K562 (cell line): Measurements from ENCODE around the gene ASMTL. TPM values are rescaled to one million over a fixed set of nuclear protein-coding genes. Genes with fewer than 3 reads are reported as not detected.

Experiments used
- ATAC-seq: fragments of 200-7000 bp; cut with Tn5 transposase; 3 replicates; pipeline ENCODE4 v1.9.1; 2020; ENCODE audit warnings: moderate library complexity
- BruUV-seq: library from RNA; stranded (reverse); fragments of 400-500 nt; replicated peaks from 2 replicates; lab custom pipeline; 2021; lab: Mats Ljungman, UMichigan
- CTCF ChIA-PET: fragments of 300-600 bp; formaldehyde crosslinking; extraction: SDS; loops from one replicate; lab custom pipeline; 2021; ENCODE audit warnings: low intra/inter-chr PET ratio; lab: Yijun Ruan, JAX
- POLR2A ChIA-PET: fragments of 300-600, 350-650 bp; sonication (Branson Sonifier 250); formaldehyde crosslinking; extraction: SDS; loops from one replicate; lab custom pipeline; 2021; ENCODE audit warnings: antibody characterized with exemption, inconsistent platforms; lab: Yijun Ruan, JAX
- DNase-seq, 4 experiments: peaks; one replicate each; pipeline versions ENCODE4 v3.0.0 to v3.0.0-alpha.2; 2011 to 2018; ENCODE audit warnings: low spot score in 3 of 4, mixed read lengths in 3 of 4; ENCODE audit errors: extremely low read depth in 1 of 4
- FAIRE-seq: peaks from 2 replicates; lab custom pipeline; 2011; peaks lifted over from hg19 to GRCh38; lab: Jason Lieb, UNC
- H2AFZ ChIP-seq: 2 replicates; pipeline ENCODE4 v1.6.0; 2011; ENCODE audit warnings: low read depth, low read length, control low read depth, inconsistent platforms
- H3K27ac ChIP-seq: fragments of 200-600 bp; 3 replicates; pipeline ENCODE4 v1.8.0; 2011; ENCODE audit warnings: low read depth, mild to moderate bottlenecking, control low read depth, inconsistent platforms, low read length, moderate library complexity, mixed read lengths; ENCODE audit errors: extremely low read depth
- H3K27me3 ChIP-seq, 2 experiments: fragments of 300-600 bp in 1 of 2; 2 replicates in 1 of 2; 3 replicates in 1 of 2; pipeline versions ENCODE4 v1.6.0 to v1.8.0; 2011; ENCODE audit warnings: inconsistent platforms in 2 of 2, low read length in 2 of 2, mild to moderate bottlenecking in 1 of 2, mixed read lengths in 1 of 2, moderate library complexity in 1 of 2; ENCODE audit not compliant: control insufficient read depth in 2 of 2, insufficient read depth in 2 of 2
- H3K36me3 ChIP-seq: fragments of 300-600 bp; 3 replicates; pipeline ENCODE4 v1.8.0; 2011; ENCODE audit warnings: mild to moderate bottlenecking, low read length, inconsistent platforms; ENCODE audit not compliant: control insufficient read depth, insufficient read depth
- H3K4me1 ChIP-seq, 2 experiments: fragments of 200-600 bp in 1 of 2; replicated peaks in 1 of 2; 2 replicates in 1 of 2; 3 replicates in 1 of 2; pipeline versions ENCODE4 v1.5.1 to v1.8.0; 2011; ENCODE audit warnings: inconsistent platforms in 2 of 2, low read length in 2 of 2, mild to moderate bottlenecking in 1 of 2, mixed read lengths in 1 of 2, moderate library complexity in 1 of 2; ENCODE audit not compliant: control insufficient read depth in 2 of 2, insufficient read depth in 2 of 2
- H3K4me2 ChIP-seq: 2 replicates; pipeline ENCODE4 v1.6.1; 2011; ENCODE audit warnings: low read length, control low read depth, inconsistent platforms, mixed read lengths; ENCODE audit not compliant: insufficient read depth
- H3K4me3 ChIP-seq: fragments of 200-600 bp; sonication (generic), shearing (Covaris generic); 2 replicates; pipeline ENCODE4 v1.5.1; 2016; ENCODE audit warnings: control low read depth, inconsistent platforms
- H3K79me2 ChIP-seq: fragments of 200-600 bp; 3 replicates; pipeline ENCODE4 v1.8.0; 2011; ENCODE audit warnings: low read length, inconsistent platforms; ENCODE audit not compliant: control insufficient read depth, insufficient read depth
- H3K9ac ChIP-seq, 2 experiments: 2 replicates each; pipeline versions ENCODE4 v1.6.0 to v1.6.1; 2011; ENCODE audit warnings: low read depth in 2 of 2, low read length in 2 of 2, control low read depth in 1 of 2, inconsistent platforms in 1 of 2, mild to moderate bottlenecking in 1 of 2, mixed read lengths in 1 of 2; ENCODE audit not compliant: insufficient read depth in 1 of 2
- H3K9me1 ChIP-seq: one replicate; pipeline ENCODE4 v1.6.0; 2011; ENCODE audit warnings: inconsistent platforms, mild to moderate bottlenecking, low read length, moderate library complexity; ENCODE audit not compliant: control insufficient read depth, insufficient read depth
- H3K9me3 ChIP-seq: replicated peaks from 2 replicates; pipeline ENCODE4 v1.5.1; 2011; ENCODE audit warnings: low read depth, low read length, inconsistent platforms; ENCODE audit not compliant: control insufficient read depth, insufficient read depth
- H4K20me1 ChIP-seq: replicated peaks from 2 replicates; pipeline ENCODE4 v1.6.1; 2011; ENCODE audit warnings: low read length, inconsistent platforms, mixed read lengths; ENCODE audit not compliant: control insufficient read depth, insufficient read depth
- CCAR2 ChIP-seq: fragments of 200-400 bp; formaldehyde crosslinking; IDR thresholded peaks from 2 replicates; pipeline ENCODE4 v1.6.1; 2017; ENCODE audit warnings: mild to moderate bottlenecking, low read depth, low read length
- JUN ChIP-seq, 2 experiments: sonication (generic) in 1 of 2; formaldehyde crosslinking in 1 of 2; IDR thresholded peaks; 2 replicates each; pipeline versions ENCODE4 v1.6.1 to v1.8.0; 2012 to 2022; ENCODE audit warnings: borderline replicate concordance in 2 of 2, mild to moderate bottlenecking in 2 of 2, improper control_type of control experiment in 1 of 2, low read depth in 1 of 2, low read length in 1 of 2, missing genetic modification reagents in 1 of 2
- MCM5 ChIP-seq: fragments of 450-650 bp; IDR thresholded peaks from 2 replicates; pipeline ENCODE4 v1.6.1; 2016; ENCODE audit warnings: low read depth
- RBM34 ChIP-seq: fragments of 200-400 bp; formaldehyde crosslinking; IDR thresholded peaks from 2 replicates; pipeline ENCODE4 v1.6.1; 2018; ENCODE audit warnings: low read length, borderline replicate concordance; ENCODE audit not compliant: insufficient read depth
- SREBF1 ChIP-seq: fragments of 150-350 bp; IDR thresholded peaks from 2 replicates; pipeline ENCODE4 v1.6.1; 2014; ENCODE audit warnings: antibody characterized with exemption, low read depth, low read length, borderline replicate concordance
- ZNF354B ChIP-seq: fragments of 250-450 bp; sonication (Bioruptor Pico); IDR thresholded peaks from 2 replicates; pipeline ENCODE4 v1.4.0; 2020
- ZNF384 ChIP-seq: IDR thresholded peaks from 2 replicates; pipeline ENCODE4 v1.6.1; 2012; ENCODE audit warnings: low read depth, low read length, improper control_type of control experiment
- ZNF780A ChIP-seq: fragments of 250-450 bp; sonication (Bioruptor Pico); IDR thresholded peaks from 2 replicates; pipeline ENCODE4 v1.5.0; 2021; ENCODE audit warnings: mild to moderate bottlenecking
- WGBS: fragments of 100-300 bp; shearing (Covaris generic); methylation state at CpG from one replicate; pipeline ENCODE4 v1.1.6; 2016; ENCODE audit warnings: low coverage, mixed read lengths; ENCODE audit not compliant: insufficient coverage; ENCODE audit errors: missing lambda C conversion rate; 5-methylcytosine and 5-hydroxymethylcytosine counted together
- in situ Hi-C: fragments of 300-500 bp; cut with MboI; formaldehyde crosslinking; loops from 4 replicates; pipeline ENCODE4 v1.15.0; 2018; ENCODE audit warnings: inconsistent platforms, mixed read lengths
- intact Hi-C: fragments of 100-400 bp; cut with micrococcal nuclease; formaldehyde crosslinking; loops from 2 replicates; pipeline ENCODE4 v1.14.2; 2022
- polyA plus RNA-seq, 8 experiments: library from polyadenylated mRNA; depleted of rRNA in 4 of 8; stranded (reverse) in 5 of 8; unstranded in 3 of 8; fragments of >200 nt; fragmentation: Nextera tagmentation in 2 of 8; fragmentation: Illumina TruSeq in 1 of 8; extraction: Ambion mirVana in 2 of 8; extraction: Trizol in 1 of 8; gene quantifications; 2 replicates each; pipeline versions ENCODE4 v1.2.1 to v1.2.3, GENCODE V29; 2011 to 2014; ENCODE audit warnings: inconsistent platforms in 1 of 8, missing spikeins in 1 of 8
- total RNA-seq, 7 experiments: library from RNA; depleted of rRNA in 6 of 7; stranded (reverse); fragments of >200 nt in 6 of 7; fragmentation: Illumina TruSeq in 2 of 7; extraction: Trizol in 2 of 7; gene quantifications; 2 replicates each; pipeline versions ENCODE4 v1.2.1 to v1.2.3, GENCODE V29; 2011 to 2021; ENCODE audit warnings: low replicate concordance in 1 of 7
- TF ChIP-seq, protein P1 (sequence below): fragments of 450-650 bp; formaldehyde crosslinking; IDR thresholded peaks from 2 replicates; pipeline ENCODE4 v1.4.0; 2022; ENCODE audit warnings: missing genetic modification characterization
- TF ChIP-seq, protein P2 (sequence below): fragments of 450-650 bp; IDR thresholded peaks from 2 replicates; pipeline ENCODE4 v1.6.1; 2016; ENCODE audit warnings: mild to moderate bottlenecking, moderate library complexity

ASMTL gene
- total and polyA plus RNA-seq, 9 of the 15 experiments (the other 6 are each of a cell fraction or from before 2014, with no cell fraction given): 0.56 to 20.6 (median 7.6) TPM

DNA sequence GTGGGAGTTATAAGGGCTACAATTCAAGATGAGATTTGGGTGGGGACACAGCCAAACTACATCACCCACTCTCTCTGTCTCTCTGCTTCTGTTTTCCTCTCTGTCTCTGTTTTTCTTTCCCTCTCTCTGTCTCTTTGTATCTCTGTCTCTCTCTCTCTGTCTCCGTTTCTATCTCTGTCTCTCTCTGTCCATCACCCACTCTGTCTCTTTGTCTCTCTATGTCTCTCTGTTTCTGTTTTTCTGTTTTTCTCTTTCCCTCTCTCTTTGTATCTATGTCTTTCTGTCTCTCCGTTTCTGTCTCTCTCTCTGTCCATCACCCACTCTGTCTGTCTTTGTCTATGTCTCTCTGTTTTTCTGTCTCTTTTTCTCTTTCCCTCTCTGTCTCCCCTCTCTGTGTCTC lies 90.8 kb downstream of the ASMTL start:
- POLR2A ChIA-PET: no interaction called here
- no peak for FAIRE-seq

More for the DNA sequence above, 90.8 kb downstream of the ASMTL start:
- no peaks in the 10 kb centered on the region for H3K9me1 ChIP-seq
- no peak overlapping the region for H2AFZ ChIP-seq
- H3K79me2 ChIP-seq: no peaks in the 10 kb centered on the region
- ATAC-seq: no peak
- H3K27me3 ChIP-seq: no peaks in the 10 kb centered on the region
- H3K4me1 ChIP-seq: no peaks in the 10 kb centered on the region
- H3K4me3 ChIP-seq: no peak overlapping the region
- intact Hi-C loops: no loop called here
- no peak overlapping the region for H3K27ac ChIP-seq
- no peaks in the 10 kb centered on the region for H4K20me1 ChIP-seq
- DNase-seq: no peak
- 0% methylated on average over 2 of the region's 2 CpGs for WGBS
- H3K9ac ChIP-seq: no peak overlapping the region
- no TSS peak for BruUV-seq
- TF ChIP-seq ZNF780A (CRISPR knock-in tag) (no peak), JUN (IDR thresholded peaks at IDR 0.05; ENCODE audit: borderline replicate concordance, low read depth, low read length) (no peak), JUN (CRISPR knock-in tag; IDR thresholded peaks at IDR 0.05; ENCODE audit: borderline replicate concordance) (no peak), SREBF1 (no peak), MCM5 (no peak), ZNF354B (no peak), RBM34 (no peak), ZNF384 (no peak), CCAR2 (no peak)
- TF ChIP-seq, protein P1, sequence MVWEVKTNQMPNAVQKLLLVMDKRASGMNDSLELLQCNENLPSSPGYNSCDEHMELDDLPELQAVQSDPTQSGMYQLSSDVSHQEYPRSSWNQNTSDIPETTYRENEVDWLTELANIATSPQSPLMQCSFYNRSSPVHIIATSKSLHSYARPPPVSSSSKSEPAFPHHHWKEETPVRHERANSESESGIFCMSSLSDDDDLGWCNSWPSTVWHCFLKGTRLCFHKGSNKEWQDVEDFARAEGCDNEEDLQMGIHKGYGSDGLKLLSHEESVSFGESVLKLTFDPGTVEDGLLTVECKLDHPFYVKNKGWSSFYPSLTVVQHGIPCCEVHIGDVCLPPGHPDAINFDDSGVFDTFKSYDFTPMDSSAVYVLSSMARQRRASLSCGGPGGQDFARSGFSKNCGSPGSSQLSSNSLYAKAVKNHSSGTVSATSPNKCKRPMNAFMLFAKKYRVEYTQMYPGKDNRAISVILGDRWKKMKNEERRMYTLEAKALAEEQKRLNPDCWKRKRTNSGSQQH: no peak
- TF ChIP-seq, protein P2, sequence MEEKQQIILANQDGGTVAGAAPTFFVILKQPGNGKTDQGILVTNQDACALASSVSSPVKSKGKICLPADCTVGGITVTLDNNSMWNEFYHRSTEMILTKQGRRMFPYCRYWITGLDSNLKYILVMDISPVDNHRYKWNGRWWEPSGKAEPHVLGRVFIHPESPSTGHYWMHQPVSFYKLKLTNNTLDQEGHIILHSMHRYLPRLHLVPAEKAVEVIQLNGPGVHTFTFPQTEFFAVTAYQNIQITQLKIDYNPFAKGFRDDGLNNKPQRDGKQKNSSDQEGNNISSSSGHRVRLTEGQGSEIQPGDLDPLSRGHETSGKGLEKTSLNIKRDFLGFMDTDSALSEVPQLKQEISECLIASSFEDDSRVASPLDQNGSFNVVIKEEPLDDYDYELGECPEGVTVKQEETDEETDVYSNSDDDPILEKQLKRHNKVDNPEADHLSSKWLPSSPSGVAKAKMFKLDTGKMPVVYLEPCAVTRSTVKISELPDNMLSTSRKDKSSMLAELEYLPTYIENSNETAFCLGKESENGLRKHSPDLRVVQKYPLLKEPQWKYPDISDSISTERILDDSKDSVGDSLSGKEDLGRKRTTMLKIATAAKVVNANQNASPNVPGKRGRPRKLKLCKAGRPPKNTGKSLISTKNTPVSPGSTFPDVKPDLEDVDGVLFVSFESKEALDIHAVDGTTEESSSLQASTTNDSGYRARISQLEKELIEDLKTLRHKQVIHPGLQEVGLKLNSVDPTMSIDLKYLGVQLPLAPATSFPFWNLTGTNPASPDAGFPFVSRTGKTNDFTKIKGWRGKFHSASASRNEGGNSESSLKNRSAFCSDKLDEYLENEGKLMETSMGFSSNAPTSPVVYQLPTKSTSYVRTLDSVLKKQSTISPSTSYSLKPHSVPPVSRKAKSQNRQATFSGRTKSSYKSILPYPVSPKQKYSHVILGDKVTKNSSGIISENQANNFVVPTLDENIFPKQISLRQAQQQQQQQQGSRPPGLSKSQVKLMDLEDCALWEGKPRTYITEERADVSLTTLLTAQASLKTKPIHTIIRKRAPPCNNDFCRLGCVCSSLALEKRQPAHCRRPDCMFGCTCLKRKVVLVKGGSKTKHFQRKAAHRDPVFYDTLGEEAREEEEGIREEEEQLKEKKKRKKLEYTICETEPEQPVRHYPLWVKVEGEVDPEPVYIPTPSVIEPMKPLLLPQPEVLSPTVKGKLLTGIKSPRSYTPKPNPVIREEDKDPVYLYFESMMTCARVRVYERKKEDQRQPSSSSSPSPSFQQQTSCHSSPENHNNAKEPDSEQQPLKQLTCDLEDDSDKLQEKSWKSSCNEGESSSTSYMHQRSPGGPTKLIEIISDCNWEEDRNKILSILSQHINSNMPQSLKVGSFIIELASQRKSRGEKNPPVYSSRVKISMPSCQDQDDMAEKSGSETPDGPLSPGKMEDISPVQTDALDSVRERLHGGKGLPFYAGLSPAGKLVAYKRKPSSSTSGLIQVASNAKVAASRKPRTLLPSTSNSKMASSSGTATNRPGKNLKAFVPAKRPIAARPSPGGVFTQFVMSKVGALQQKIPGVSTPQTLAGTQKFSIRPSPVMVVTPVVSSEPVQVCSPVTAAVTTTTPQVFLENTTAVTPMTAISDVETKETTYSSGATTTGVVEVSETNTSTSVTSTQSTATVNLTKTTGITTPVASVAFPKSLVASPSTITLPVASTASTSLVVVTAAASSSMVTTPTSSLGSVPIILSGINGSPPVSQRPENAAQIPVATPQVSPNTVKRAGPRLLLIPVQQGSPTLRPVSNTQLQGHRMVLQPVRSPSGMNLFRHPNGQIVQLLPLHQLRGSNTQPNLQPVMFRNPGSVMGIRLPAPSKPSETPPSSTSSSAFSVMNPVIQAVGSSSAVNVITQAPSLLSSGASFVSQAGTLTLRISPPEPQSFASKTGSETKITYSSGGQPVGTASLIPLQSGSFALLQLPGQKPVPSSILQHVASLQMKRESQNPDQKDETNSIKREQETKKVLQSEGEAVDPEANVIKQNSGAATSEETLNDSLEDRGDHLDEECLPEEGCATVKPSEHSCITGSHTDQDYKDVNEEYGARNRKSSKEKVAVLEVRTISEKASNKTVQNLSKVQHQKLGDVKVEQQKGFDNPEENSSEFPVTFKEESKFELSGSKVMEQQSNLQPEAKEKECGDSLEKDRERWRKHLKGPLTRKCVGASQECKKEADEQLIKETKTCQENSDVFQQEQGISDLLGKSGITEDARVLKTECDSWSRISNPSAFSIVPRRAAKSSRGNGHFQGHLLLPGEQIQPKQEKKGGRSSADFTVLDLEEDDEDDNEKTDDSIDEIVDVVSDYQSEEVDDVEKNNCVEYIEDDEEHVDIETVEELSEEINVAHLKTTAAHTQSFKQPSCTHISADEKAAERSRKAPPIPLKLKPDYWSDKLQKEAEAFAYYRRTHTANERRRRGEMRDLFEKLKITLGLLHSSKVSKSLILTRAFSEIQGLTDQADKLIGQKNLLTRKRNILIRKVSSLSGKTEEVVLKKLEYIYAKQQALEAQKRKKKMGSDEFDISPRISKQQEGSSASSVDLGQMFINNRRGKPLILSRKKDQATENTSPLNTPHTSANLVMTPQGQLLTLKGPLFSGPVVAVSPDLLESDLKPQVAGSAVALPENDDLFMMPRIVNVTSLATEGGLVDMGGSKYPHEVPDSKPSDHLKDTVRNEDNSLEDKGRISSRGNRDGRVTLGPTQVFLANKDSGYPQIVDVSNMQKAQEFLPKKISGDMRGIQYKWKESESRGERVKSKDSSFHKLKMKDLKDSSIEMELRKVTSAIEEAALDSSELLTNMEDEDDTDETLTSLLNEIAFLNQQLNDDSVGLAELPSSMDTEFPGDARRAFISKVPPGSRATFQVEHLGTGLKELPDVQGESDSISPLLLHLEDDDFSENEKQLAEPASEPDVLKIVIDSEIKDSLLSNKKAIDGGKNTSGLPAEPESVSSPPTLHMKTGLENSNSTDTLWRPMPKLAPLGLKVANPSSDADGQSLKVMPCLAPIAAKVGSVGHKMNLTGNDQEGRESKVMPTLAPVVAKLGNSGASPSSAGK: no peak
- TF ChIP-seq, all 486 proteins: peak for 0
- no peak overlapping the region for H3K4me2 ChIP-seq
- CTCF ChIA-PET: no interaction called here
- H3K36me3 ChIP-seq: no peaks in the 10 kb centered on the region
- in situ Hi-C loops: no loop called here
- no peaks in the 10 kb centered on the region for H3K9me3 ChIP-seq
